BE2C (cell line): ENCODE results near the gene DOCK11.

Experiments
- DNase-seq: peaks from one replicate; pipeline ENCODE4 v3.0.0-alpha.2; 2020
- H3K27me3 ChIP-seq: fragments of 250-450 bp; sonication (Bioruptor Pico); 2 replicates; pipeline ENCODE4 v1.5.1; 2020; ENCODE audit warnings: mild to moderate bottlenecking
- H3K36me3 ChIP-seq: fragments of 250-450 bp; sonication (Bioruptor Pico); 2 replicates; pipeline ENCODE4 v1.5.1; 2020; ENCODE audit warnings: mild to moderate bottlenecking
- H3K4me1 ChIP-seq: fragments of 250-450 bp; sonication (Bioruptor Pico); 2 replicates; pipeline ENCODE4 v1.5.1; 2020
- H3K4me3 ChIP-seq: 2 replicates; pipeline ENCODE4 v1.5.1; 2011; ENCODE audit warnings: low read depth, low read length
- H3K9me3 ChIP-seq: fragments of 250-450 bp; sonication (Bioruptor Pico); 2 replicates; pipeline ENCODE4 v1.5.1; 2020
- CTCF ChIP-seq: IDR thresholded peaks from 2 replicates; pipeline ENCODE4 v1.5.1; 2012; ENCODE audit warnings: mild to moderate bottlenecking, low read depth, low read length

Gene DOCK11

GRCh38 chrX:118536204-118536603, 40.6 kb downstream of the DOCK11 start:
- Histone ChIP-seq H3K27me3 (no peaks in the 10 kb centered on the region), H3K4me1 (no peaks in the 10 kb centered on the region), H3K36me3 (no peaks in the 10 kb centered on the region), H3K4me3 (no peak overlapping the region), H3K9me3 (no peaks in the 10 kb centered on the region)
- no peak for TF ChIP-seq CTCF
- no peak for DNase-seq

GRCh38 chrX:118536687-118537461, 41.3 kb downstream of the DOCK11 start:
- peak overlapping the region; percentile 26; the same call in 1 of the 2 replicates for H3K4me3 ChIP-seq
- TF ChIP-seq CTCF: peak; percentile 57
- H3K9me3 ChIP-seq: no peaks in the 10 kb centered on the region
- H3K27me3 ChIP-seq: no peaks in the 10 kb centered on the region
- H3K36me3 ChIP-seq: no peaks in the 10 kb centered on the region
- DNase-seq: peak; percentile 16
- H3K4me1 ChIP-seq: no peaks in the 10 kb centered on the region

- no peak for DNase-seq
- Histone ChIP-seq H3K4me3 (no peak overlapping the region), H3K27me3 (no peaks in the 10 kb centered on the region), H3K36me3 (no peaks in the 10 kb centered on the region), H3K9me3 (no peaks in the 10 kb centered on the region), H3K4me1 (no peaks in the 10 kb centered on the region)
- TF ChIP-seq CTCF: no peak
Measured at GRCh38 chrX:118538386-118538785, 42.8 kb downstream of the DOCK11 start.

GRCh38 chrX:118540342-118540741, 44.7 kb downstream of the DOCK11 start:
- no peaks in the 10 kb centered on the region for H3K36me3 ChIP-seq
- DNase-seq: no peak
- no peaks in the 10 kb centered on the region for H3K4me1 ChIP-seq
- no peak overlapping the region for H3K4me3 ChIP-seq
- no peaks in the 10 kb centered on the region for H3K9me3 ChIP-seq
- H3K27me3 ChIP-seq: no peaks in the 10 kb centered on the region
- no peak for TF ChIP-seq CTCF

- no peaks in the 10 kb centered on the region for H3K27me3 ChIP-seq
- no peaks in the 10 kb centered on the region for H3K9me3 ChIP-seq
- TF ChIP-seq CTCF: no peak
- no peaks in the 10 kb centered on the region for H3K4me1 ChIP-seq
- DNase-seq: no peak
- H3K36me3 ChIP-seq: no peaks in the 10 kb centered on the region
- H3K4me3 ChIP-seq: no peak overlapping the region
Measured at GRCh38 chrX:118541482-118541881, 45.9 kb downstream of the DOCK11 start.

- no peaks in the 10 kb centered on the region for H3K4me1 ChIP-seq
- TF ChIP-seq CTCF: no peak
- H3K27me3 ChIP-seq: no peaks in the 10 kb centered on the region
- H3K4me3 ChIP-seq: no peak overlapping the region
- H3K36me3 ChIP-seq: no peaks in the 10 kb centered on the region
- H3K9me3 ChIP-seq: no peaks in the 10 kb centered on the region
- DNase-seq: peak; percentile 6
Measured at GRCh38 chrX:118545510-118545909, 49.9 kb downstream of the DOCK11 start.
